SJSA1 (cell line): Measurements from ENCODE around the gene MICU1. TPM values are rescaled to one million over a fixed set of nuclear protein-coding genes. Genes with fewer than 3 reads are reported as not detected.
"Not testable (repeated sequence)": the region's sequence is repeated elsewhere in the genome, so short reads cannot be mapped to it uniquely, and the experiment has no call there.

Source experiments
- DNase-seq, 2 experiments: peaks; one replicate each; pipeline ENCODE4 v3.0.0-alpha.2; 2015 to 2020; ENCODE audit warnings: low spot score in 2 of 2, low read depth in 1 of 2
- H3K27ac ChIP-seq: fragments of 250-450 bp; sonication (Bioruptor Pico); 2 replicates; pipeline ENCODE4 v1.5.1; 2020; ENCODE audit warnings: mild to moderate bottlenecking, moderate library complexity
- H3K27me3 ChIP-seq: fragments of 250-450 bp; sonication (Bioruptor Pico); replicated peaks from 2 replicates; pipeline ENCODE4 v1.5.1; 2020; ENCODE audit warnings: mild to moderate bottlenecking, moderate library complexity
- H3K36me3 ChIP-seq: fragments of 250-450 bp; sonication (Bioruptor Pico); 2 replicates; pipeline ENCODE4 v1.5.1; 2020; ENCODE audit warnings: mild to moderate bottlenecking
- H3K4me1 ChIP-seq: fragments of 250-450 bp; sonication (Bioruptor Pico); replicated peaks from 2 replicates; pipeline ENCODE4 v1.6.1; 2021; ENCODE audit warnings: mild to moderate bottlenecking
- H3K4me3 ChIP-seq: fragments of 250-450 bp; sonication (Bioruptor Pico); 2 replicates; pipeline ENCODE4 v1.5.1; 2020; ENCODE audit warnings: mild to moderate bottlenecking
- H3K9me3 ChIP-seq: fragments of 250-450 bp; sonication (Bioruptor Pico); replicated peaks from 2 replicates; pipeline ENCODE4 v1.5.1; 2020; ENCODE audit warnings: mild to moderate bottlenecking
- total RNA-seq: library from RNA; depleted of rRNA; stranded (reverse); fragments of >200 nt; shearing (Covaris generic); gene quantifications from 2 replicates; pipeline ENCODE4 v1.2.3, GENCODE V29; 2014

The MICU1 gene
- total RNA-seq, 1 experiment from 2014 or later = 57.1 TPM

DNA sequence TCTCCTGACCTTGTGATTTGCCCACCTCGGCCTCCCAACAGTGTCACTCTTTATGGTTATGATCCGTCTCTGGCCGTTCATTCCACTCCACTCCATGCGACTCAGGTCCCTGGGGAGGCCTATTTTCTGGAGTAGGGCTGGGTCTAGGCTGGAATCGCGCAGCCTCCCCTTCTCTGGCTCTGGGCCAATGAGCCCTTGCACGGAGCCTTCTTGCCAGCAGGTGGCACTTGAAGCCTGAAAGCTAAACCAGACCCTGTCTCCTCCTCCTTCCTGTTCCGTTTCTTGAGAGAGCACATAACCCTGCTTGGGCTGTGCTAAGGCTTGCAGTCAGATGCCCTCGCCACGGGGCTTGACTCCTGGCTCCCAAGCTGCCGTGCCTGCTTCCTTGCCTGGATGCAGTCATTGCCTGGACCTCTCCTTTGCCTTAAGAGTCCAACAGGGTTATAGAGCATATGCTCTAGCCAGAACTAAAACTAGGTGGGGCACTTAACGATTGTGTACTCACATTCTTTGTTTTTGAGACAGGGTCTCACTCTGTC, 261.6 kb downstream of the MICU1 start:
- peak; percentile 93 to 94 for DNase-seq
- H3K9me3 ChIP-seq = no peaks in the 10 kb centered on the region
- H3K4me1 ChIP-seq = peaks cover 19% of the 10 kb centered on the region
- H3K27me3 ChIP-seq = no peaks in the 10 kb centered on the region
- no peak overlapping the region for H3K4me3 ChIP-seq
- peak overlapping the region; percentile 54 for H3K27ac ChIP-seq
- peaks cover 19% of the 10 kb centered on the region for H3K36me3 ChIP-seq

DNA sequence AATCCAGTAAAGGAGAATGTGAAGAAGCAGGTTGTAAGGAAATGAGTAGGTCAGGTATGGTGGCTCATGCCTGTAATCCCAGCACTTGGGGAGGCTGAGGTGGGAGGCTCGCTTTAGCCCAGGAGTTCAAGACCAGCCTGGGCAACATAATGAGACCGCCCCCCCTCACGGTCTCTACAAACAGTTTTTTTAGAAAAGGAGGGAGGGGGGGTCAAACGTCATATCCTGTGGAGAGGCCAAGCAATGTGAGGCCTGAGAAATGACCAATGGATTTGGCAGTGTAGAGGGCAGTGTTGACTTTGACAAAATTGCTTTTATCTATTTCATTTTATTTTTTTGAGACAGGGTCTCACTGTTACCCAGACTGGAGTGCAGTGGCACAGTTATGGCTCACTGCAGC, 268.9 kb downstream of the MICU1 start:
- Histone ChIP-seq H3K27ac (no peak overlapping the region), H3K27me3 (no peaks in the 10 kb centered on the region), H3K4me3 (no peak overlapping the region), H3K4me1 (peaks cover 12% of the 10 kb centered on the region), H3K9me3 (no peaks in the 10 kb centered on the region), H3K36me3 (peaks cover 25% of the 10 kb centered on the region)
- DNase-seq = no peak

DNA sequence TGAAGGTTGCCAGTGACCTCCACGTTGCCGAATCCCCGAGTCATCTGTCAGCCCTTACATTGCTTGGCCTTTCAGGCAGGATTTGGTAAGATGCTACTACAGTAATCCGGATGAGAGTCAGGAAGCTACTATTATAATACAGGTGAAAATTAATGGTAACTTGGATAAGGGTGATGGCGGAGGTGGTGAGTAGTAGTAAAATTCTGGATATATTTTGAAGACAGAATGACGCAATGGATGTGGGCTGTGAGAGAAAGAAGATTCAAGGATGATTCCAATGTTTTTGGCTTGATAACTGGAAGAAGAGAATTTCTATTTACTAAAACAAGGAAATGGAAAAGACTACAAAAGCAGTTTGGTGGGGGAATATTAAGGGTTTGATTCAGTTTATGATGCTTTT, 269.8 kb downstream of the MICU1 start:
- Histone ChIP-seq H3K27ac (no peak overlapping the region), H3K27me3 (no peaks in the 10 kb centered on the region), H3K36me3 (peaks cover 32% of the 10 kb centered on the region), H3K9me3 (no peaks in the 10 kb centered on the region), H3K4me1 (peaks cover 12% of the 10 kb centered on the region), H3K4me3 (no peak overlapping the region)
- DNase-seq = no peak

DNA sequence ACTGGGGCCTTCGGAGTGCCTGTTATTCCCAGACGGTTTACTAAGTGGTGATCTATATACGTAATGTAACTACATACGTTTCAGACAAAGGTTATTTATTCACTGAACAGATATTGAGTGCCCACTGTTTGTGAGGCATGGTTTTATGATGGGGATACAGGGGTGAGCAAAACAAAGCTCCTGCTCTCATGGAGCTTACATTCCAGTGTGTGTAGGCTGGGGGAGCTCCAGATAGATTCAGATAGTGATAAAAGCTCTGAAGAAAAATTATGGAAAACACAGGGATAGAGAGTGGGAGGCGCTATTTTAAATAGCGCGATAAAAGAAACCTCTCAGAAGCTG, 270.7 kb downstream of the MICU1 start:
- Histone ChIP-seq H3K36me3 (peaks cover 36% of the 10 kb centered on the region), H3K27ac (peak overlapping the region; percentile 1; the same call in 1 of the 2 replicates), H3K4me1 (peaks cover 12% of the 10 kb centered on the region), H3K4me3 (peak overlapping the region; percentile 71), H3K9me3 (no peaks in the 10 kb centered on the region), H3K27me3 (no peaks in the 10 kb centered on the region)
- DNase-seq = no peak

DNA sequence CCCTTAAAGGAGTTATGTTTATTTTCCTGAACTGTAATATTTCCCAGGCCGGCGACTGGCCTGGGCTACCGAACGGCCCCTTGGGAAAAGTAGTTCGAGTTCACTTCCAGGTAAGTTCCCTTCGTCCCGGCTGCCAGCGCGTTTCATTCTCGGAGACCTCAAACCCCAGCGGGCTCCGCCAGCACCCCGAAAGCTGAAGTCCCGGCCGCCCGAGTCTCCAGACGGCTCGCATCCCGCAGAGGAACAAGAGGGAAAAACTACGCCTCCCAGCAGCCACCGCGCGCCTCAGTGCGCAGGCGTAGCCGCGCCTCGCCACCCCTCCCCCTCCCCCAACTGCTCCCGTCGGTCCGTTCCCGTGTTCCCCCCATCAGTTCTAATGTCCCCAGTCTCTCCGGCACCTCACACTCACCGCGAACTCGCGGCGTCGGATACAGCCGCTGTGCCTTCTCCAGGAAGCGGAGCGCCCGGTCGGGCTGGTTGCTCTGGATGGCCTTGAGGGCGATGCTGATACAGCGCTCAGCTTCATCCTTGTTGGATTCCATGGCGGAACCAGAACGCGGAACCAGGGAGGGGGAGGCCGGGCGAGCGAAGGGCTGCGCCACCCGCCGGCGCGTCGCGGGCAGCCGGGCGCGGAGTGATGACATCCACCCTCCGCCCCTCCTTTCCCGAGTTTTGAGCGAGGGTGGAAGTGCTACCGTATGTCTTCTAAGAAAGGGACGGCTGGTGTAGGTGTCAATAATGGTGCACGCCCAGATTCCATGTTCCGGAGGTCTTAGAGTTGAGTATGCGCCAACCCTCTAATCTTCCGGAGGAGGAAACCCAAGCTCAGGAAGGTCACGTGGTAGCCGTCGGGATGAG, 271.3 kb downstream of the MICU1 start, which contains the start of gene DNAJB12:
TSS of gene DNAJB12 (minus strand) at position 564 of the 858 bp plus-strand sequence. CDS start at position 542, 22 bp downstream.
- Histone ChIP-seq H3K4me1 (peaks cover 12% of the 10 kb centered on the region), H3K9me3 (no peaks in the 10 kb centered on the region), H3K27ac (peak within 1 kb of the TSS; percentile 88), H3K27me3 (no peaks in the 10 kb centered on the region), H3K36me3 (peaks cover 36% of the 10 kb centered on the region), H3K4me3 (peak within 1 kb of the TSS; percentile 71)
- peak; percentile 93 to 99 for DNase-seq

DNA sequence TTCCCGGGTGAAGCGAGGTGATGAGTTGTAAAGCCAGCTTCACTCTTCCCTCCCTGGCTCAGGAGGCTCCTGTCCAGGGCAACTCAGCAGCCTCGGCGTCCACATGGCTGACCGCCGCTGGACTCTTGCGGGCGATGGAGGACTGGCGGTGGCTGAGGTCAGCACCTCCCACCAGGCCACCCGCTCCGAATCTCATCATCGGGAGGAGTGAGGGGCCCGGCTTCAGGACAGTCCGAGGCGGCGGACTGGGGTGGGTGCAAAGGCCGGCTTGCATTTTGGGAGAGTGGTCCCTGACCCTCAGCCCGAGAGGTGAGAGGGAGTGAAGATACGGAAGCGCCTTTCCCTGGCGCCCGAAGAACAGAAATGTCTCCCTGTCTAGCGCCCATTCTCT, 271.9 kb downstream of the MICU1 start:
- Histone ChIP-seq H3K36me3 (peaks cover 37% of the 10 kb centered on the region), H3K27ac (peak overlapping the region; percentile 88)
- DNase-seq = no peak

DNA sequence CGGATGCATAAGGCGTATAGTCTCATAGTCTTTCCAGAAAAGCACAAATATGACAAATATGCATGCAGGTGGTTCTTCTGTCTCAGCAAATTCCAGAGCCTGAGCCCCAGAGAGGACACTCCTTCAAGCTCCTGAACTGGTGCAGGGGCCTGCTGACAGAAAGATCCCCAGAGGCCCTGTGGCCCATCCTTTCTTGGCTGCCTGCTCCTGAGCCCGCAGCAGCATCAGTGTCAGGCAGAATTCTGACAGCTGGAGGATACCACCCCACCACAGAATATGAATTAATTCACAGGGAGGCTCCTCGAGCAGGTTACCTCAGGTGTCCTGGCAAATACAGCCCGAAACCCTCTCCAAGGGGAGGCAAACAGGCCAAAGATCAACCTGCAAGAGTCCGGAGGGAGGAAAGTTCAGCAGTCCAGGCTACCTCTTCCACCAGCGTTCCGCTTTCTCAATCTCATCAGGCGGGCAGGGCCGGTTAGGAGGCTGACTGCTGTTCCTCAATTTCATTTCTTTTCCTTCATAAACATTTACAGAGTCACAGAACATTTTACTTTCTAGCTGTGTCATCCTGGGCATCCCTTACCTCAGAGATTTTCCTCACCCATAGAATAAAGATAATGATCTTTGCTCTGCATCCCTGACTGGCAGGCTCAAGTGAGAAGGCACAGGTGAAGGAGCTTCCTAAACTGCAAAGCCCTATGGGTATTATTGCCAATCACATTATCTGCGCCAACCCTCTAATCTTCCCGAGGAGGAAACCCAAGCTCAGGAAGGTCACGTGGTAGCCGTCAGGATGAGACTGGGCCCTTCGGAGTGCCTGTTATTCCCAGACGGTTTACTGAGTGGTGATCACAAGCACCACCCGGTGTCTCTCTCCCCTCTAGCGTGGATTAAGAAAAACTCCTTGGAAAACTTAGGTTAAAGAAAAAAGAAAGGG, 272.6 kb downstream of the MICU1 start:
- peak overlapping the region; percentile 88 for H3K27ac ChIP-seq
- peak overlapping the region; percentile 71 for H3K4me3 ChIP-seq
- H3K27me3 ChIP-seq = no peaks in the 10 kb centered on the region
- peaks cover 44% of the 10 kb centered on the region for H3K36me3 ChIP-seq
- peaks cover 12% of the 10 kb centered on the region for H3K4me1 ChIP-seq
- H3K9me3 ChIP-seq = no peaks in the 10 kb centered on the region
- DNase-seq = no peak

More for the DNA sequence above, 271.9 kb downstream of the MICU1 start:
- peaks cover 12% of the 10 kb centered on the region for H3K4me1 ChIP-seq
- peak overlapping the region; percentile 71 for H3K4me3 ChIP-seq
- H3K9me3 ChIP-seq = no peaks in the 10 kb centered on the region
- no peaks in the 10 kb centered on the region for H3K27me3 ChIP-seq

DNA sequence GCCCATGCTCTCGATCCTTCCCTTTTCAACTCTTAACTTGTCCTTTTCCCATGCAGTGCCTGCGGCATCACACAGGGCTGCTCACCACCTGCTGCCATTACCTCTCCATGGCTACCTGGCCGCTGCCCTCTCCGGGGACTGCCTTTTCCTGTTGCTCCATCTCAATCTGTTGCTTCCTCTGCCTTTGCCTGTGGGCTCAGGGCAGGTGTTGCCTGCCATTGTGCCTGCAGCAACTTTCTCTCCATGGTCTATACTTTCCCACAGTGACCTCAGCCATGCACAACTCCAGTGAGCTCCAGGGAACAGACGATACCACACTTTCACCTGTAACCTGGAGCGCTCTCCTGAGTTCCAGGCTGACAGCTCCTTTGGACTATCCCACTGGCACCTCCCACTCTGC, 274.4 kb downstream of the MICU1 start:
- H3K9me3 ChIP-seq = no peaks in the 10 kb centered on the region
- no peaks in the 10 kb centered on the region for H3K27me3 ChIP-seq
- peaks cover 12% of the 10 kb centered on the region for H3K4me1 ChIP-seq
- peaks cover 51% of the 10 kb centered on the region for H3K36me3 ChIP-seq
- H3K27ac ChIP-seq = no peak overlapping the region
- no peak for DNase-seq
- H3K4me3 ChIP-seq = no peak overlapping the region

DNA sequence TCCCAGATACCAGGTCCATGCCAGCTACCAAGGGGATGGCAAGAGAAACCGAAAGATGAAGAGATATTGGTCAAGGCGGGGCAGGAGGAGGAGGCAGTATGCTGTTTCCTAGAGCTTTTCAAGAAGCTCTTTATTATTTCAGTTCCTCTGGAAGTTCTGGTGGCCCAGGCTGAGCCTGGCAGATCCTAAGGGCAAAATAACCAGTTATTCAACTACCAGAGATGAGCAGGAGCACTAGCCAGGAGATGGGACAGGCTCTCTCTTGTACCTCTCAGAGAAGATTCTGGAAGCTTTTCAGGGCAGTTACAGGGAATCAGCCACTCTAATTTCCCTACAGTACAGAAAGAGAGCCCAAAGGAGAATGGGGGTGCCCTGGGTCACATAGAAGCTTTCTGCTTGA, 276.4 kb downstream of the MICU1 start:
- peaks cover 55% of the 10 kb centered on the region for H3K36me3 ChIP-seq
- H3K4me3 ChIP-seq = no peak overlapping the region
- H3K9me3 ChIP-seq = no peaks in the 10 kb centered on the region
- H3K27me3 ChIP-seq = no peaks in the 10 kb centered on the region
- H3K27ac ChIP-seq = no peak overlapping the region
- DNase-seq = no peak
- H3K4me1 ChIP-seq = peaks cover 9% of the 10 kb centered on the region

DNA sequence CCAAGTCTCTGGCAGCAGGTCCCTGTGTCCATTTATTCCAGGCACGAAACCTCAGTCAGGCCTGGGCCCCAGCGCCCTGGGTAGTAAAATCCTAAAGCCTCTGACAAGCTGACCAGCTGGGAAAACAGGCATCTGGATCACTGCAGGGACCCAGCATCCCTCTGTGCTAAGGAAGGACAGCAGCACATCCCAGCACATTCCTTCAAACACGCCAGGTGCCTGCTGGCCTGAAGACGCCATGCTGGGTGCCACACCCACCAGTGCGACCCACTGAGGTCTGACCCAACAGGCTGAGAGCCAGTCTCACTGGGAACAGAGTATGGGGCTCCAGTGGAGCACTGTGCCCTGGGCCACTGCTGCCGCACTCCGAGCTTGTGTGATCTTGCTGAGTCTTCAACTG, 277.6 kb downstream of the MICU1 start:
- H3K27ac ChIP-seq = no peak overlapping the region
- H3K4me1 ChIP-seq = peaks cover 6% of the 10 kb centered on the region
- H3K36me3 ChIP-seq = peaks cover 54% of the 10 kb centered on the region
- H3K9me3 ChIP-seq = no peaks in the 10 kb centered on the region
- DNase-seq = no peak
- no peaks in the 10 kb centered on the region for H3K27me3 ChIP-seq
- H3K4me3 ChIP-seq = no peak overlapping the region

DNA sequence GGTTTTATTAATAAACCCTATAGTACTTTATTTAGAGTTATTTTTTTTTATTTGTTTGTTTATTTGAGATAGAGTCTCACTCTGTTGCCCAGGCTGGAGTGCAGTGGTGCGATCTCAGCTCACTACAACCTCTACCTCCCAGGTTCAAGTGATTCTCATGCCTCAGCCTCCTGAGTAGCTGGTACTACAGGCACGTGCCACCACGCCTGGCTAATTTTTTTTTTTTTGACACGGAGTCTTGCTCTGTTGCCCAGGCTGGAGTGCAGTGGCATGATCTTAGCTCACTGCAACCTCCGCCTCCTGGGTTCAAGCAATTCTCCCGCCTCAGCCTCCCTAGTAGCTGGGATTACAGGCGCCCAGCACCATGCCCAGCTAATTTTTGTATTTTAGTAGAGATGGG, 279.8 kb downstream of the MICU1 start:
- H3K4me3 ChIP-seq, H3K27ac ChIP-seq, H3K27me3 ChIP-seq, H3K9me3 ChIP-seq, DNase-seq, H3K4me1 ChIP-seq: not testable (repeated sequence)
- peaks cover 55% of the 10 kb centered on the region for H3K36me3 ChIP-seq

DNA sequence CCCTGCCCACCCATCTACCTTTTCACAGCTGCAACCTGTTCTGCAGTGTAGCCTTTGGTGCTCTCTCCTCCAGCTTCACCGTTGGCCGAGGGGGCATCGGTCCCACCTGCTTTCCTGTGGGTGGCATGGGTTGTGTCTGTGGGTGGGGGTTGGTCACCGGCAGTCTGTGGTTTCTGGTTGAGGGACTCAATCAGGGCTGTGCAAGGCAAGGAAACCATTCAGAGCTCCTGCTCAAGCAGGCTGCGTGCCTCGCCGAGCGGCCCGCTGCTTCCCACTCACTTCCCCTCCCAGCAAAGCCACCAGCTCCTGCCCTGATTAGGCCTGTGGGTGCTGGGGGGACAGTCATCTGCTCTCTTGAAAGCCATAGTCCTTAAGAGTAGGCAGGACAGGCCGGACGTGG, 280.9 kb downstream of the MICU1 start:
- no peak for DNase-seq
- Histone ChIP-seq H3K4me3 (no peak overlapping the region), H3K27me3 (no peaks in the 10 kb centered on the region), H3K9me3 (no peaks in the 10 kb centered on the region), H3K27ac (no peak overlapping the region), H3K36me3 (peaks cover 62% of the 10 kb centered on the region), H3K4me1 (peaks cover 14% of the 10 kb centered on the region)

DNA sequence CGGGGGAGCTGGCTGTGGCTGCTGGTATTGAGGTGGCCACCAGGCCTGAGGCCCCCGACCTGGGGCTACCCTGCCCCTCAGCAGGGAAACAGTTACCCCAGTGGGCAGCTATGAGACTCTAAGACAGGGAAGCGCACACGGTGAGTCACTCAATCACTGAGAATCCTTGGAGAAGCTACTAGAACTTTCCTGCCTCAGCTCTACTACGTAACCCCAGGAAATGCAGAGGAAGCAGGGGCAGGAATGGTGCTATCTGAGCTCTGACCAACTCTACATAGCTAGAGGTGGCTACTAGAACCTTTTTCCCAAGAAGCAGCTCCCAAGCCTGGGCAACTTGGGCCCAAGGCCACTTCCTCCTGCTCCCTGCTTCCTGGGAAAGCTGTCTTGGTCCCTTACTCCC, 283.0 kb downstream of the MICU1 start:
- peaks cover 14% of the 10 kb centered on the region for H3K4me1 ChIP-seq
- no peak overlapping the region for H3K27ac ChIP-seq
- H3K27me3 ChIP-seq = no peaks in the 10 kb centered on the region
- peaks cover 62% of the 10 kb centered on the region for H3K36me3 ChIP-seq
- H3K4me3 ChIP-seq = no peak overlapping the region
- H3K9me3 ChIP-seq = no peaks in the 10 kb centered on the region
- no peak for DNase-seq
